NT2/D1 (cell line): Measurements from ENCODE around the gene DYSF.

Experiments
- YY1 ChIP-seq: IDR thresholded peaks from 2 replicates; pipeline ENCODE4 v1.6.1; 2011; ENCODE audit not compliant: insufficient read length, insufficient read depth
- ZNF274 ChIP-seq: IDR thresholded peaks from 2 replicates; pipeline ENCODE4 v1.6.1; 2011; ENCODE audit warnings: mild to moderate bottlenecking, low read depth, low read length

DNA sequence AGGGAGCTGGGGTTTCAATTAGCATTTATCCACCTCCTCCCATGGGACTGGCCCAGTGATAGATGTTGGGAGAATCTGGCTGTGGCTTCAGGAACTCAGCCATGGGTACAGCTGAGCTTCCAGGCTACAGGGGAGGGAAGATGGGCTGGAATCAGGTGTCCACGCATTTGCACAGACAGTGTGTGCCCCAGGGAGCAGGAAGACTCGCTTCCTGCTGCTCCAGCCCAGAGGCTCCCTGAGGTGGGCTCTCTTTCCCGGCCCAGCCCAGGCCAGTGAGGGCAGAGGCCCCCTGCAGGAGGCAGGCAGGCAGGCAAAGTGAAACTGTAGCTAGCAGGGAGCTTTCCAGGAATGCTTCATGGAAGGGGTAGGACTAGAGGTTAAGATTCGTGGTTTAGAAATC, 28.7 kb downstream of the DYSF start:
- TF ChIP-seq ZNF274 (no peak), YY1 (no peak)
